ENCODE measurements around the gene KCNS1. TPM values are rescaled to one million over a fixed set of nuclear protein-coding genes. Genes with fewer than 3 reads are reported as not detected.
"Not testable (repeated sequence)": the region's sequence is repeated elsewhere in the genome, so short reads cannot be mapped to it uniquely, and the experiment has no call there.

The KCNS1 gene
- total and polyA plus RNA-seq, 3 donors from 2014 or later: 2.1 to 7.7 (median 4.6) TPM

- no peak overlapping the region for H3K4me3 ChIP-seq
- H3K27ac ChIP-seq: no peak overlapping the region
- TF ChIP-seq POLR2A (IDR thresholded peaks at IDR 0.05) (no peak), CTCF (IDR thresholded peaks at IDR 0.05) (no peak)
- H3K9me3 ChIP-seq: no peaks in the 10 kb centered on the region
- no peaks in the 10 kb centered on the region for H3K36me3 ChIP-seq (ENCODE audit: low read depth, missing control alignments)
- H3K27me3 ChIP-seq: no peaks in the 10 kb centered on the region
- no peak for DNase-seq
- H3K4me1 ChIP-seq: no peaks in the 10 kb centered on the region
- intact Hi-C loops (cut with DNase I; ENCODE audit: low total_unique reads): no loop called here
Observed at GRCh38 chr20:45064812-45065211, 36.1 kb downstream of the KCNS1 start.

DNA sequence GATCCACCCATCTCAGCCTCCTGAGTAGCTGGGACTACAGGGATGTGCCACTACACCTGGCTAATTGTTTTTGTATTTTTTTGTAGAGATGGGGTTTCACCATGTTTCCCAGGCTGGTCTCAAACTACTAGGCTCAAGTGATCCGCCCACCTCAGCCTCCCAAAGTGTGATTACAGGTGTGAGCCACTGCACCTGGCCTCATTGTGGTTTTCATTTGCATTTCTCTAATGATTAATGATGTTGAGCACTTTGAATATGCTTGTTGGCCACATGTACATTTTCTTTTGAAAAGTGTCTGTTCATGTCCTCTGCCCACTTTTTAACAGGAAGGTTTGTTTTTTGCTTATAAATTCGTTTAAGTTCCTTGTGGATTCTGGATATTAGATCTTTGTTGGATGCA is 37.8 kb downstream of the KCNS1 start:
- intact Hi-C loops (cut with DNase I; ENCODE audit: low total_unique reads); H3K27ac ChIP-seq; DNase-seq; H3K36me3 ChIP-seq (ENCODE audit: low read depth, missing control alignments); H3K4me1 ChIP-seq; H3K4me3 ChIP-seq; H3K27me3 ChIP-seq; H3K9me3 ChIP-seq: not testable (repeated sequence)
- WGBS, 2 donors: 84 to 87% methylated on average over 2 of the region's 2 CpGs

DNA sequence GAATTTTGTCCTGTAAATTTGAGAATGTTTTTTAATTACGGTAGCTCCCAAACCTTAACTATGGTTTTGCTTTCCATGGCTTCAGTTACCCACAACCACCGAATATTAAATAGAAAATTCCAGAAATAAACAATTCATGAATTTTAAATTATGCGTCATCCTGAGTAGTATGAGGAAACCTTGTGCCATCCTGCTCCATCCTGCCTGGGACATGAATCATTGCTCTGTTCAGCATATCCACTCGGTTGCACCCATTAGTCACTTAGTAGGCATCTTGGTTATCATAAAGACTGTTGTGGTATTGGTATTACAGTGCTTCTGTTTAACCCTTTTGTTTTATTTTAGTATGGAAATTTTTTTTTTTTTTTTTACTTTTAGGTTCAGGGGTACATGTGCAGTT is 39.7 kb downstream of the KCNS1 start:
- no peaks in the 10 kb centered on the region for H3K36me3 ChIP-seq (ENCODE audit: low read depth, missing control alignments)
- H3K27me3 ChIP-seq: no peaks in the 10 kb centered on the region
- H3K4me3 ChIP-seq: no peak overlapping the region
- intact Hi-C loops (cut with DNase I; ENCODE audit: low total_unique reads): no loop called here
- DNase-seq: no peak
- no peaks in the 10 kb centered on the region for H3K9me3 ChIP-seq
- H3K4me1 ChIP-seq: no peaks in the 10 kb centered on the region
- no peak for TF ChIP-seq CTCF (IDR thresholded peaks at IDR 0.05)
- no peak for TF ChIP-seq POLR2A (IDR thresholded peaks at IDR 0.05)
- H3K27ac ChIP-seq: no peak overlapping the region
- 84 to 91% methylated on average over 4 of the region's 4 CpGs for WGBS, 2 donors

DNA sequence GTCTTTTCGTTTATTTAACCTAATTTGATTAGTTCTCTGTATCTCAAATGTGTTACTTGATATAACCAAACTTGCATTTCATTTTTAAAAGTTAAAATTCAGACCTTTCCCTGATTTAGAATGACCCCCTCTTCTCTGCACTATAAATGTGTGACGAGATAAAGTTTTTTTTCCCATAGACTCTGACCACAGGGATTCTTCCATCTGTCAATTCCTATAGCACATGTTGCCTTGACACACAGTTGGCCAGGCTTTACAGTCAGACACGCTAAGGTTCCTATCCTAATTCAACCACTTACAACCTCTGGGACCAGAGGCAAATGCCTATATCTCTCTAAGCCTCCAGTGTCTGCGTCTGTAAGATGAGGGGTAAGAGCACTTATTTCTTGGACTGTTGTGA is 40.6 kb downstream of the KCNS1 start:
- H3K27me3 ChIP-seq: no peaks in the 10 kb centered on the region
- H3K36me3 ChIP-seq (ENCODE audit: low read depth, missing control alignments): no peaks in the 10 kb centered on the region
- no peaks in the 10 kb centered on the region for H3K9me3 ChIP-seq
- no peak overlapping the region for H3K4me3 ChIP-seq
- H3K4me1 ChIP-seq: no peaks in the 10 kb centered on the region
- DNase-seq: no peak
- TF ChIP-seq POLR2A (IDR thresholded peaks at IDR 0.05) (no peak), CTCF (IDR thresholded peaks at IDR 0.05) (no peak)
- WGBS, 2 donors: 85 to 92% methylated on average over 4 of the region's 4 CpGs
- intact Hi-C loops (cut with DNase I; ENCODE audit: low total_unique reads): no loop called here
- H3K27ac ChIP-seq: no peak overlapping the region

GRCh38 chr20:45059022-45059728 is 41.8 kb downstream of the KCNS1 start:
- H3K36me3 ChIP-seq (ENCODE audit: low read depth, missing control alignments): no peaks in the 10 kb centered on the region
- intact Hi-C loops (cut with DNase I; ENCODE audit: low total_unique reads): no loop called here
- WGBS, 2 donors: 91 to 92% methylated on average over 6 of the region's 6 CpGs
- H3K27me3 ChIP-seq: no peaks in the 10 kb centered on the region
- H3K4me1 ChIP-seq: no peaks in the 10 kb centered on the region
- TF ChIP-seq CTCF (IDR thresholded peaks at IDR 0.05) (no peak), POLR2A (IDR thresholded peaks at IDR 0.05) (no peak)
- no peak for DNase-seq
- no peak overlapping the region for H3K27ac ChIP-seq
- H3K4me3 ChIP-seq: no peak overlapping the region
- H3K9me3 ChIP-seq: no peaks in the 10 kb centered on the region
